ENCODE measurements around the gene PANX1. TPM values are rescaled to one million over a fixed set of nuclear protein-coding genes. Genes with fewer than 3 reads are reported as not detected.
A peak's percentile ranks its signal among the peaks of the same experiment; 100 is the strongest.
"Not testable (repeated sequence)": the region's sequence is repeated elsewhere in the genome, so short reads cannot be mapped to it uniquely, and the experiment has no call there.

Gene PANX1
- polyA plus RNA-seq, 6 donors from 2014 or later, result 8.1 to 14.0 (median 9.4) TPM

- no peak overlapping the region for H3K4me3 Mint-ChIP-seq
- peak overlapping the region in 1 of 6 donors; percentile 66 for H3K27ac Mint-ChIP-seq
- no peaks in the 10 kb centered on the region for H3K36me3 Mint-ChIP-seq
- no peaks in the 10 kb centered on the region for H3K27me3 Mint-ChIP-seq
- DNase-seq (no peak), ATAC-seq (ENCODE audit: low read depth in 2 of 2) (no peak)
- H3K4me1 Mint-ChIP-seq, result peaks cover 74 to 80% (median 77%) of the 10 kb centered on the region in 3 donors
- no peaks in the 10 kb centered on the region for H3K9me3 Mint-ChIP-seq
Measured at GRCh38 chr11:94145916-94146315, 17.3 kb downstream of the PANX1 start.

DNA sequence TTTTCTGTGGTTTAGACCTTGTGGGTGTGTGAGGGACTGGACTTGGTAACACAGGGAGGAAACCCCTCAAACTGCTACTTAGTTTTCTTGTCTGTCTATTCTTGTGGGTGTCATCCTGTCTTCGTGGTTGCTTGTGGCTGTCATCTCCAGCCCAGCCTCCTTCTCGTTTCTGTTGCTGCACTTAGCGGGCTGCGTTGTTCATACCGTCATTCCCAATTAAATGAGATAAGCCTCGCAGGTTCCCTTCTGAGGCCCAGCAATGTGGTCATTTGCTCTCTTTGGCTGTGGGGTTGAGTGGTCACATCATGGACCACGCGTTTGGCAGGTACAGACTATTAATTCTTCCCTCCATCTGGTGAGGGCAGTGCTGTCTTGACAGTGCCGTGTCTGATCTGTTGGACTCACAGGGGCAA is 18.8 kb downstream of the PANX1 start:
- H3K4me3 Mint-ChIP-seq, result peak overlapping the region in 1 of 8 donors; percentile 7
- ATAC-seq (ENCODE audit: low read depth in 2 of 2) (no peak), DNase-seq (no peak)
- peaks cover 85 to 87% (median 85%) of the 10 kb centered on the region in 3 donors for H3K4me1 Mint-ChIP-seq
- H3K27me3 Mint-ChIP-seq, result no peaks in the 10 kb centered on the region
- H3K9me3 Mint-ChIP-seq, result no peaks in the 10 kb centered on the region
- peak overlapping the region in 4 of 6 donors; percentile 26 to 90 (median 46) for H3K27ac Mint-ChIP-seq
- H3K36me3 Mint-ChIP-seq, result no peaks in the 10 kb centered on the region

DNA sequence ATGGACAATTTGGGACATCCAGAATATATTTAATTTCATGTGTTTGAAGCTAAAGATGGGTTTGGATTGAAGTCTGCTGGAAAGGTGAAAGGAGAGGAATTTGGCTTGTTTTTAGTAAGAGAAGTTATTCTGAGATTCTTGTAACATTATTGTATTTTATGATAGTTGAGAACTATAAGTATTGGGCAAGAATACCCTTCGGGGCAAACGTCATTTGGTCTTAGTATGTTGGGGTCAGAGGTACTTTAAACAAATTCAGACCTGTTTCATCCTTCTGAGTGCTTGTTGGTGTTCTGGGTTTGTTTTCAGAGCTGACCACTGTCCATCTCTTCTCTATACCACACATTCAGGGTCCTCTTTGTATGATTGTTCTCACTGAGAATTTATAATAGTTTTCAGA is 19.5 kb downstream of the PANX1 start:
- H3K36me3 Mint-ChIP-seq, result no peaks in the 10 kb centered on the region
- peak overlapping the region in 1 of 8 donors; percentile 2 for H3K4me3 Mint-ChIP-seq
- DNase-seq (no peak), ATAC-seq (ENCODE audit: low read depth in 2 of 2) (no peak)
- H3K27ac Mint-ChIP-seq, result peak overlapping the region in 3 of 6 donors; percentile 9 to 58 (median 35)
- peaks cover 85 to 88% (median 85%) of the 10 kb centered on the region in 3 donors for H3K4me1 Mint-ChIP-seq
- no peaks in the 10 kb centered on the region for H3K9me3 Mint-ChIP-seq
- H3K27me3 Mint-ChIP-seq, result no peaks in the 10 kb centered on the region

- ATAC-seq (ENCODE audit: low read depth in 2 of 2) (no peak), DNase-seq (no peak)
- no peaks in the 10 kb centered on the region for H3K36me3 Mint-ChIP-seq
- peak overlapping the region in 4 of 6 donors; percentile 14 to 62 (median 37) for H3K27ac Mint-ChIP-seq
- H3K4me1 Mint-ChIP-seq, result peaks cover 78 to 88% (median 83%) of the 10 kb centered on the region in 3 donors
- H3K9me3 Mint-ChIP-seq, result no peaks in the 10 kb centered on the region
- no peaks in the 10 kb centered on the region for H3K27me3 Mint-ChIP-seq
- peak overlapping the region in 2 of 8 donors; percentile 5 to 6 for H3K4me3 Mint-ChIP-seq
Measured at GRCh38 chr11:94149431-94150017, 20.9 kb downstream of the PANX1 start.

GRCh38 chr11:94150056-94150455 is 21.4 kb downstream of the PANX1 start:
- Mint-ChIP-seq H3K4me1 (peaks cover 72 to 86% (median 78%) of the 10 kb centered on the region in 3 donors), H3K27ac (peak overlapping the region in 4 of 6 donors; percentile 33 to 62 (median 37)), H3K36me3 (no peaks in the 10 kb centered on the region), H3K9me3 (no peaks in the 10 kb centered on the region), H3K4me3 (peak overlapping the region in 1 of 8 donors; percentile 6), H3K27me3 (no peaks in the 10 kb centered on the region)
- DNase-seq (no peak), ATAC-seq (ENCODE audit: low read depth in 2 of 2) (no peak)

GRCh38 chr11:94150704-94151685 is 22.4 kb downstream of the PANX1 start:
- DNase-seq (no peak), ATAC-seq (ENCODE audit: low read depth in 2 of 2) (no peak)
- no peaks in the 10 kb centered on the region for H3K27me3 Mint-ChIP-seq
- H3K27ac Mint-ChIP-seq, result peak overlapping the region; percentile 17 to 85 (median 52)
- peaks cover 0 to 4% of the 10 kb centered on the region in 2 donors for H3K36me3 Mint-ChIP-seq
- peak overlapping the region in 4 of 8 donors; percentile 12 to 64 (median 40) for H3K4me3 Mint-ChIP-seq
- no peaks in the 10 kb centered on the region for H3K9me3 Mint-ChIP-seq
- H3K4me1 Mint-ChIP-seq, result peaks cover 67 to 79% (median 78%) of the 10 kb centered on the region in 3 donors

GRCh38 chr11:94151903-94152677 is 23.4 kb downstream of the PANX1 start:
- peak overlapping the region; percentile 34 to 88 (median 72) for H3K27ac Mint-ChIP-seq
- no peak for DNase-seq
- no peak for ATAC-seq (ENCODE audit: low read depth in 2 of 2)
- H3K4me3 Mint-ChIP-seq, result peak overlapping the region in 2 of 8 donors; percentile 2 to 3
- no peaks in the 10 kb centered on the region for H3K9me3 Mint-ChIP-seq
- peaks cover 66 to 73% (median 71%) of the 10 kb centered on the region in 3 donors for H3K4me1 Mint-ChIP-seq
- peaks cover 0 to 9% of the 10 kb centered on the region in 2 donors for H3K36me3 Mint-ChIP-seq
- H3K27me3 Mint-ChIP-seq, result no peaks in the 10 kb centered on the region

DNA sequence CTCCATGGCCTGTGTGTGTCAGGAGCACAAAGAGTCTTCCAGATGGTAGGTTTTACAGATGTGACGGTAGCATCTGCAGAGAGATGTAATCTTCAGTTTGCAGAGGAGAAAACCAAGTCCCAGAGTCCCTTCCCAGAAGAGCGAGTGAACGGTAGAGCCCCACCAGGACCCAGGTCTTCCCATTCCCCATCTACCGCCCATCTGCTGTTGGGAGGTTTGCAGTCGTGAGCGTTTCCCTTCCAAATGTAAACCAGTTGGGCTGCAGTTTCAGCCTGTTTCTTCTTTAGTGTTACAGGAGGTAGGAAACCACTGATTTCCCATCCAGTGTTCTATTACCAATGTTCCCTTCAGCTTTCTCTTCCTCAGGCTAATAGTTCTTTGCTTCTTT is 24.0 kb downstream of the PANX1 start:
- peaks cover 0 to 4% (median 0%) of the 10 kb centered on the region in 7 donors for H3K9me3 Mint-ChIP-seq
- peak overlapping the region in 2 of 8 donors; percentile 3 to 12 for H3K4me3 Mint-ChIP-seq
- peaks cover 60 to 69% (median 67%) of the 10 kb centered on the region in 3 donors for H3K4me1 Mint-ChIP-seq
- H3K36me3 Mint-ChIP-seq, result peaks cover 0 to 9% of the 10 kb centered on the region in 2 donors
- no peaks in the 10 kb centered on the region for H3K27me3 Mint-ChIP-seq
- ATAC-seq (ENCODE audit: low read depth in 2 of 2) (no peak), DNase-seq (no peak)
- peak overlapping the region in 5 of 6 donors; percentile 12 to 88 (median 48) for H3K27ac Mint-ChIP-seq

GRCh38 chr11:94153320-94153719 is 24.7 kb downstream of the PANX1 start:
- ATAC-seq (ENCODE audit: low read depth in 2 of 2), result no peak
- H3K27ac Mint-ChIP-seq, result peak overlapping the region in 5 of 6 donors; percentile 1 to 68 (median 48)
- H3K4me3 Mint-ChIP-seq, result no peak overlapping the region
- DNase-seq, result no peak
- peaks cover 0 to 4% (median 0%) of the 10 kb centered on the region in 7 donors for H3K9me3 Mint-ChIP-seq
- peaks cover 0 to 9% of the 10 kb centered on the region in 2 donors for H3K36me3 Mint-ChIP-seq
- peaks cover 54 to 65% (median 60%) of the 10 kb centered on the region in 3 donors for H3K4me1 Mint-ChIP-seq
- H3K27me3 Mint-ChIP-seq, result no peaks in the 10 kb centered on the region

DNA sequence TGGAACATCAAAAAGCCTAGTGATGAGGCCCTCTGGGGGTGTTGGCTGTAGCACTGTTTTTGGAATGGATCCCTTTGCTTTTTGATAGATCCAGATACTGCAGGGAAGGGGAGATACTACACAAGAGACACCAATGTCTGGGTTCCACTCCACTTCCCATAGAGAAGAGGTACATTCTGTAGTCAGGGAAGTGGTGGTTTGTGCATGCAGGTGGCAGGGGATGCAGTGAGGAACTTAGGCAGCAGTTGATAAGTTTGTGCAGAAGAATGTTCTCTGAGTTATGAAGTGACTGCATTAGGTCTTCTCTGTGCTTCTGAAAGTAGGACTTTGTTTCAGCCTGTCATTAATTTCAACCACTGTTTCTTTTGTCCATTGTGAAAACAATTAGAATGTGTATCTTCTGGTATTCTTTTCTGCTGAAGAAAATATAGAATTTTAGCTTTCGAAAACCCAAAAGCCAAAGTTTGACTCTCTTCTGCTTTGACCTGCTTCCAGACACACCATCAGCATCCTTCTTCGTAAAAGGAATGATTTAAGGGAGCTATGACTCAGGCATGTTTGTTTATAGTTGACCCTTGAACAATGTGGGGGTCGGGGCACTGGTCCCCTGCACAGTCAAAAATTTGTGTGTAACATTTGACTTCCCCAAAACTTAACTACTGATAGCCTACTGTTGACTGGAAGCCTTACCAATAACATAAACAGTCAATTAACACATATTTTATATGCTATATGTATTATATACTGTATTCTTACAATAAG is 25.6 kb downstream of the PANX1 start:
- DNase-seq (no peak), ATAC-seq (ENCODE audit: low read depth in 2 of 2) (peak; percentile 64 to 73)
- Mint-ChIP-seq H3K9me3 (peaks cover 0 to 4% (median 0%) of the 10 kb centered on the region in 7 donors), H3K4me1 (peaks cover 48 to 58% (median 58%) of the 10 kb centered on the region in 3 donors), H3K27me3 (no peaks in the 10 kb centered on the region), H3K27ac (peak overlapping the region in 3 of 6 donors; percentile 26 to 82 (median 63)), H3K36me3 (peaks cover 0 to 9% of the 10 kb centered on the region in 2 donors), H3K4me3 (no peak overlapping the region)

DNA sequence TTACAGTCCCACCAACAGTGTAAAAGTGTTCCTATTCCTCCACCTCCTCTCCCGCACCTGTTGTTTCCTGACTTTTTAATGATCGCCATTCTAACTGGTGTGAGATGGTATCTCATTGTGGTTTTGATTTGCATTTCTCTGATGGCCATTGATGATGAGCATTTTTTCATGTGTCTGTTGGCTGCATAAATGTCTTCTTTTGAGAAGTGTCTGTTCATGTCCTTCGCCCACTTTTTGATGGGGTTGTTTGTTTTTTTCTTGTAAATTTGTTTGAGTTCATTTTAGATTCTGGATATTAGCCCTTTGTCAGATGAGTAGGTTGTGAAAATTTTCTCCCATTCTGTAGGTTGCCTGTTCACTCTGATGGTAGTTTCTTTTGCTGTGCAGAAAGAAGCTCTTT is 28.7 kb downstream of the PANX1 start:
- not testable (repeated sequence) for H3K27ac Mint-ChIP-seq; DNase-seq; ATAC-seq (ENCODE audit: low read depth in 2 of 2); H3K9me3 Mint-ChIP-seq; H3K27me3 Mint-ChIP-seq; H3K4me3 Mint-ChIP-seq
- Mint-ChIP-seq H3K36me3 (peaks cover 7 to 13% of the 10 kb centered on the region in 2 donors), H3K4me1 (peaks cover 40 to 53% (median 50%) of the 10 kb centered on the region in 3 donors)

GRCh38 chr11:94168882-94169281 is 40.2 kb downstream of the PANX1 start:
- ATAC-seq (ENCODE audit: low read depth in 2 of 2) (no peak), DNase-seq (no peak)
- Mint-ChIP-seq H3K27ac (peak overlapping the region in 2 of 6 donors; percentile 47 to 48), H3K4me3 (no peak overlapping the region), H3K4me1 (peaks cover 31 to 58% (median 42%) of the 10 kb centered on the region in 3 donors), H3K27me3 (no peaks in the 10 kb centered on the region), H3K9me3 (peaks cover 0 to 10% (median 4%) of the 10 kb centered on the region in 7 donors), H3K36me3 (peaks cover 5 to 6% of the 10 kb centered on the region in 2 donors)

Data from naive B cell (primary cell).